GM18517 (cell line): Measurements from ENCODE around the gene CLASP1.
"Not testable (repeated sequence)": the region's sequence is repeated elsewhere in the genome, so short reads cannot be mapped to it uniquely, and the experiment has no call there.

Source experiments
- ATAC-seq: cut with Tn5 transposase; IDR thresholded peaks from one replicate; pipeline ENCODE4 v1.9.1; 2021; ENCODE audit warnings: mild to moderate bottlenecking, moderate library complexity; ENCODE audit not compliant: unreplicated experiment

The CLASP1 gene

DNA sequence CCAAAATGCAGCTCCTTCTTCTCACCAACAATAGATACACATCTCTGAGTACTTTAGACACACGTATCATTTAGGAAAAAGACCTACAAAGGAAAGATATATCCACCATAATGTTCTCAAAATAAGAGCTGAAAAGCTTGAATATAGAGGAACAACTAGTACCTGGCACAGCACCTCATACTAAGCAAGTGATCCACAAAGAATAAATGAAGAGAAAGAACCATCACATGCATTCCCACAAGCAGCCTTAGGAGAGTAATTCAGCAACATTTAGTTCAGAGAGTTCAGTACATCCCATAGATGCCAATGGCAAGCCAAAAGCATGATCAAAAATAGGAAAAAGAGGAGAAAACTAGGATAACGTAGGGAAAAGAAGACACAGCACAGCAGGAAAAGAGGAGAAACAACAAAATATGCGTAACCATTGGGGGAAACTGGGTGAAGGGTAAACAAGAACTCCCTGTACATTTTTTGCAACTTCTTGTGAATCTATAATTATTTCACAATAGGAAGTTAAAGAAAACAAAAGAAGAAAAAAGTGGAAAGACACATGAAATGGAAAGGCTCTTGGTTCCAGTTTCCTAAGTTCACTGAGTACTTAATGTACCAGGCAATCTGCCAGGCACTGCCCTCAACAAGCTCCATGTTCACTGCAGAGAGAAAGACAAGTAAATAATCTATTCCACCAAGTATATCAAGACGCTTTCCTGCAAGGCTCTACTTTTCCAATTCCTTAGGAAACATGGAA is 22.3 kb downstream of the CLASP1 start:
- ATAC-seq: no peak

DNA sequence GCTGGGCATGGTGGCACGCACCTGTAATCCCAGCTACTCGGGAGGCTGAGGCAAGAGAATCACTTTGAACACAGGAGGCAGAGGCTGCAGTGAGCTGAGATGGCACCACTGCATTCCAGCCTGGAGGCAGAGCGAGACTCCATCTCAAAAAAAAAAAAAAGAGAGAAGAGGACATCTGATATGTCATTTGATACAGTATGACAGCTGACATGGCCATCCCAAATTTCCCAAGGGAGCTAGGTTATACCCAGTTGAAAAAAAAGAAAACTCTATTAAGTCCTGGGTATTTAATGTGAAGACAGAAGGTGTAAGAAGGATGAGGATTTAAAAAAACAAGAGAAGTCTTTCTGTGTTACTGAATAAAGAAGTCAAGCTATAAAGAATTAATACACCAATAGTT is 23.3 kb downstream of the CLASP1 start:
- no peak for ATAC-seq

DNA sequence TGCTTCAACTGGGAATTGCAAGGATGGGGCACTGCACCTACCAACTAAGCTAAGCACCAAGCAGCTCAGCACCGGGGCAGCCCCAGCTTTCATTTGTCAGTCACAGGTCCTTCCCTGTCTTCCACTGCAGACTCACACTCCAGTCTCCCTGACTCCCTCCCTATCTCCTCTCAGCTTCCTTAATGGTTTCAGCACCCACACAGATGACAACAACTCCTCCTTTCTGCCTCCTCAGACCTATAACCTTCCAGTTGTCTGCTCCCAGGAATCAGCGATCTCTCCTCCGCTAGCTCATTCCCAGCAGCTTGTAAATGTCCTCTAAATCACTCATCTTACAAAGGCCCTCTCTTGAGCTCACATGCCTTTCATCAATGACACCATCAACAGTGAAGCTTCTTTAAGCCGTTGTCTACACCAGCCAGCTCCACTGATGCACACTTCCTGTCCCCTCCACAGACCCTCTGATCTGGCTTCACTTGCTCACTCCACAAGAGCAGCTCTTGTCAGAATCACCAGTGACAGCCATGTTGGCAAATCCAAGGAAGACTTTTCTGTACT is 32.1 kb downstream of the CLASP1 start:
- ATAC-seq: no peak

DNA sequence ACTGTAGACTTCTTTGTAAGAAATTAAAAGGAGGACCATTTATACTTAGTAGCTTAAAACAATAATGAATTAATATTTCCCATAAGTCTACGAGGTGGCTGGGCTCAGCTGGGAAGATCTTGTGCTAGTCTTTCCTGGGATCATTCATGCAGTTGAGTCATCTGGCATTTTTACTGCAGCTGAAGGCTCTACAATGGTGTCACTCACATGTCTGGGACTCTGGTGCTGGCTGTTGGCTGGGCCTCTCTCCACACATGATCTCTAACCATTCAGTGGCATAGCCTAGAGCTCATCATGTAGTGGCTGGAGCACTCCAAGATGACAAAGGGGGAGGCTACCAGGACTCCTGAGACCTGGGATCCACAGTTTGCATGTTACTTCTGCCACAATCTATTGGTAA is 35.5 kb downstream of the CLASP1 start:
- ATAC-seq: no peak

DNA sequence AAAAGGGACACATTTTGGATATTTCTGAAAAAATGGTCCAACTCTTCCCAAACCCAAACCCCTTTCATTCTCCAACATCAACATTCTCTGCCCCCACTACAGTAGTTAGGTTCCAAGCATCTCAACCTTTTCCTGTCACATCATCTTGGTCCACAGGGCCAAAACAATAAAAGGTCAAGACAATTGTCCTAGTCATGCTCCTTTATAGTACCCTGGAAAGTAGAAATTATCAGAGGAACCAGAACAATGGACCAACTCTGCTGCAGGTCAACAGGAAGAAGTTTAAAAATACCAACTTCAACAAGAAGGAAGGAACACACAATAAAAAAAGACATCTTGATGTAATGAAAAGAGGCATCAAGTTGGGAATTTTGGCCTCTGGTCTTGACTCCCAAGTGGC is 36.1 kb downstream of the CLASP1 start:
- ATAC-seq: no peak

DNA sequence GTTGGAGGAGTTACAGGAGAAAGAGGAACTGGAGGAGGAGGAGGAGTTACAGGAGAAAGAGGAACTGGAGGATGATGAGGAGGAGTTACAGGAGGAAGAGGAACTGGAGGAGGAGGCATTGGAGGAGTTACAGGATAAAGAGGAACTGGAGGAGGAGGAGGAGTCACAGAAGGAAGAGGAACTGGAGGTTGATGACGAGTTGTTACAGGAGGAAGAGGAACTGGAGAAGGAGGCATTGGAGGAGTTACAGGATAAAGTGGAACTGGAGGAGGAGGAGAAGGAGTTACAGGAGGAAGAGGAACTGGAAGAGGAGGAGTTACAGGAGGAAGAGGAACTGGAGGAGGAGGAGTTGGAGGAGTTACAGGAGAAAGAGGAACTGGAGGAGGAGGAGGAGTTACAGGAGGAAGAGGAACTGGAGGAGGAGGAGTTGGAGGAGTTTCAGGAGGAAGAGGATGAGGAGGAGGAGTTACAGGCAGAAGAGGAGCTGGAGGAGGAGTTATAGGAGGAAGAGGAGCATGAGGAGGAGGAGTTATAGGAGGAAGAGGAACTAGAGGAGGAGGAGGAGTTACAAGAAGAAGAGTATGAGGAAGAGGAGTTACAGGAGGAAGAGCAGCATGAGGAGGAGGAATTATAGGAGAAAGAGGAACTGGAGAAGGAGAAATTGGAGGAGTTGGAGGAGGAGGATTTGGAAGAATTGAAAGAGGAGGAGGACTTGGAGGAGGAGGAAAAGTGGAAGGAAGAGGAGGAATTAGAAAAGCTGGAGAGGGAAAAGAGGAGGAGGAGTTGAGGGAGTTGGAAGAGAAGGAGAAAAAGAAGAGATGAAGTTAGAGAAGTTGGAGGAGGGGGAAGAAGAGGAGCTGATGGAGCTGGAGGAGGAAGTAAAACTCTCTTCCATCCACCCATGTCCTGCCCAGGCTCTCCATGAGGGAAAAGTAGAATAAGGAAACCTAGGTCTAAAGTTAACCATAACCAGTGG is 37.2 kb downstream of the CLASP1 start:
- no peak for ATAC-seq

DNA sequence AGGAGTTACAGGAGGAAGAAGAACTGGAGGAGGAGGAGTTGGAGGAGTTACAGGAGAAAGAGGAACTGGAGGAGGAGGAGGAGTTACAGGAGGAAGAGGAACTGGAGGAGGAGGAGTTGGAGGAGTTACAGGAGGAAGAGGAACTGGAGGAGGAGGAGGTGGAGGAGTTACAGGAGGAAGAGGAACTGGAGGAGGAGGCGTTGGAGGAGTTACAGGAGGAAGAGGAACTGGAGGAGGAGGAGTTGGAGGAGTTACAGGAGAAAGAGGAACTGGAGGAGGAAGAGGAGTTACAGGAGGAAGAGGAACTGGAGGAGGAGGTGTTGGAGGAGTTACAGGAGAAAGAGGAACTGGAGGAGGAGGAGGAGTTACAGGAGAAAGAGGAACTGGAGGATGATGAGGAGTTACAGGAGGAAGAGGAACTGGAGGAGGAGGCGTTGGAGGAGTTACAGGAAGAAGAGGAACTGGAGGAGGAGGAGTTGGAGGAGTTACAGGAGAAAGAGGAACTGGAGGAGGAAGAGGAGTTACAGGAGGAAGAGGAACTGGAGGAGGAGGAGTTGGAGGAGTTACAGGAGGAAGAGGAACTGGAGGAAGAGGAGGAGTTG is 38.1 kb downstream of the CLASP1 start:
- ATAC-seq: not testable (repeated sequence)

DNA sequence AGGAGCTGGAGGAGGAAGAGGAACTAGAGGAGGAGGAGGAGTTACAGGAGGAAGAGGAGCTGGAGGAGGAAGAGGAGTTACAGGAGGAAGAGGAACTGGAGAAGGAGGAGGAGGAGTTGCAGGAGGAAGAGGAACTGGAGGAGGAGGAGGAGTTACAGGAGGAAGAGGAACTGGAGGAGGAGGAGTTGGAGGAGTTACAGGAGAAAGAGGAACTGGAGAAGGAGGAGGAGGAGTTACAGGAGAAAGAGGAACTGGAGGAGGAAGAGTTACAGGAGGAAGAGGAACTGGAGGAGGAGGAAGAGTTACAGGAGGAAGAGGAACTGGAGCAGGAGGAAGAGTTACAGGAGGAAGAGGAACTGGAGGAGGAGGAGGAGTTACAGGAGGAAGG is 38.8 kb downstream of the CLASP1 start:
- not testable (repeated sequence) for ATAC-seq

DNA sequence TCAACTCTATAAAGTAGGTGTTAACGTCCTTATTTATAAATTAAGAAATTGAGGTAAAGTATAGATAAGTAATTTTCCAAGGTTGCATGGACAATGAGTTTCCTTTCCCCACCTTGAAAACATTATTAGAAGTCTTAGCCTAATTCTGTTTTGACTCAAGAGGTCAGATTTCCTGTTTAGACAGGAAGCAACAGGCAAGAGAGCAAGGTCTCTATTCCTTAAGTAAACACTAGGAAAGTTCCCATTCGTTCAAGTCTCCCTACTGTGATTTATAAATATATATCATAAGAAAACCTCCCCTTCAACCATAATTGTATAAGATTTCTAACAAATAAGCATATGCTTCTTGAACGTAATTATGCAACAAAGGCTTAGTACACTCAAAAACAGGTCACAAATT is 40.3 kb downstream of the CLASP1 start:
- no peak for ATAC-seq

DNA sequence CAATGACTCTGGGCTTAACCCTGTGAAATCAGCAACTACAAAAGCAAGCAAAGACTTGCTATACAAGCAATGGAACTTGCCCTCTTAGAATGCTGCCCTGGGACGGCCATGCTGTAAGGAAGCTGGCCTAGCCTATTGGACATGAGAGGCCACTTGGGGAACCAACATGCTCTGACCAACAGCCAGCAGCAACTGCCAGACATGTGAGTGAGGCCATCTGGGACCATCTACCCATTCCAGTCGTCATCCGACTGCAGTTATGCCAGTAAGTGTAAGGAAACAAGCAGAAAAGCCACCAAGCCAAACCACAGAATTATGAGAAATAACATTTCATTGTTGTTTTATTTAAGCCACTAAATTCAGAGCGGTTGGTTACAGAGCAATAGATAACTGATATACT is 40.9 kb downstream of the CLASP1 start:
- no peak for ATAC-seq

DNA sequence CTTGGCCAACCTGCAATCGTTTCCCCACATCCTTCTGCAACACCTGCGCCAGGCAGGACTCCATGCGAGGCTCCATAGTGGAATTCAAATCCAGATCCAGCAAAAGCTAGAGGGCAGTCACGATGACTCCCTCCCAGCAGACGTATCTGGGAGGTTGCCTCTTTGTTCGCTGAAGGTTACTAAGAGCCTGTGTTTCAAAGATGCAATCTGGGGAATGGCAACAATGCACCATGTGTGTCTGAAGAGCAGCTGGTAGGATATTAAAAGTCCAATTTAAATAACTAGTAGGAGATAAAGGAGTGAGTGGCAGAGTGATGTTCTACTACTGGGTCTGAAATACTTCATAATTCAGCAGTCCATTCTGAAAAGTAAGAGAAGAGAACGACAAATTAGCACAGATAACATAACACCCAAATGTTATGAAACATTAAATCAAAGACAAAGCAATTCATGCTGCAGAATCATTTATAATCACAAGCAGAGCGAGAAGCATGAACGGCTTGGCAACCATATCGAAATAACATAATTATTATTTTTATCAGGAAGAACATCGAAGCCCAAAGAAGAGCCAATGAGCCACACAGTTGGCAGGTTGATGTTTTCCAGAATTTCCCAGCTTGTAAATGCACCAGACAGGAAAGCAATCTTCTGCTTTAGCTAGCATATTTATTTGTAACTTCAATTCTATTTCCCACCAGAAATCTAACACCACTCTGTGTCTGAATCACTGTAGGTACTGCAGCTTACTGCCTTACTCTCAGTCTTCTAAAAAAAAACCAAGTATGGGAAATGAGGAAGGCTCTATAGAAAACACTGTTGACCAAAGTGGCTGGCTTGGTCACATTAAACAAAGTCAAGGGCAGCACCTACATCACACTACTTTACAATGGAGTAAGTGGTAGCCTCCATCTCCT is 43.2 kb downstream of the CLASP1 start:
- ATAC-seq: no peak

DNA sequence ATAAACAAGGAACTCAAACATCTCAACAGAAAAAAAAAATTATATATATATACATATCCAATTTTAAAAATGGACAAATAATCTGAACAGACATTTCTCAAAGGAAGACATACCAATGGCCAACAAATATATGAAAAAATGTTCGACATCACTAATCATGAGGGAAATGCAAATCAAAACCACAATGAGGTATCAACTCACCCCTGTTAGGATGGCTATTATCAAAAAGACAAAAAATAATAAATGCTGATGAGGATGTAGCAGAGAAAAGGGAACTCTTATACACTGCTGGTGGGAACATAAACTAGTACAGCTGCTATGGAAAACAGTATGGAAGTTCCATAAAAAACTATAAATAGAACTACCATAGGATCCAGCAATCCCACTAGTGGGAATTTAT is 46.1 kb downstream of the CLASP1 start:
- ATAC-seq: no peak

DNA sequence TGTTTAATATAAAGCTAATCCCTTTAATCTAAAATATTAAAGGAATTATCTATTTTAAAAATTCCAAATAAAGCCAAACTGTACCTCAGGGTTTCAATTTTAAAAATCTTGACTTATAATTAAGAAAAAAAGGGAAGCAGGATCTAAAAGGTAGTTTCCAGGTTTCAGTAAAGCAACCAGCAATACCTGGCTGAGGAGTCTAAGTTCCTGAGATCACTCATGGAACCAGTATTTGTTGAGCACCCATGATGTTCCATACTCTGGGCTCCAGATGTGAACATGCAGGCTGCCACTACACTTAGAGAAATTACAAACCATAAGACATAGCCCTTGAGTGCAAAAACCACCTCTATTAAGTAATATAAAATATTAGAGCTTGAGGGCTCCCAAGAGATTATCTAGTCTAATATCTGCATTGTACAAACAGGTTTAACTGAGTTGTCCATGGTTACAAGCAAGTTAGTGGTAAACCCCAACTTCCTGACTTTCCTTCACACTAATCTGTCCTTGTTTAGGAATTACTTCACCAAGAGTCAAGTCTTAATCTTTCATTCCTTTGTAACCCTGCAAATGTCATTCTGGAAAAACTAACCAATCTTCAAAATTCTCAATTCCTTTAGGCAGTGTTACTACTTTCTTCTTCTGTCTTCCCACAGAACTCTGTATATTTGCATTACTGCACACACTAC is 49.2 kb downstream of the CLASP1 start:
- peak; percentile 44 for ATAC-seq

DNA sequence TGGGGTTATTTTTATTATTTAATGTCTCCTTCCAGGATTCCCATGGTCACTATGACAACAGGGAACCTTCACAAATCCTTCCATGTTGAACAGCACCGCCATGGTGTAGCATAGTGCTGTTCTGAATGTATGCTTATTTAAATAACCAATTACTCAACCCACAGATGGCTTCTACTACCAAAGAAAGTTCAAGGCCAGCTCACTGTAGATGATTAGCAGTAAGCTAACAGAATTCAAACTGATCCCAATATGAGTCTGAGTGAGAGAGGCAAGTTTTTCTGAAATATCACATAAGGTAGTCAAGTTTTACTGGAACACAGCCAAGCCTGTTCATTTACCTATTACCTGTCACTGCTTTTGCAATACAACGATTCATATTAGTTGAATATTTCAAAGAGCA is 51.2 kb downstream of the CLASP1 start:
- ATAC-seq: no peak

DNA sequence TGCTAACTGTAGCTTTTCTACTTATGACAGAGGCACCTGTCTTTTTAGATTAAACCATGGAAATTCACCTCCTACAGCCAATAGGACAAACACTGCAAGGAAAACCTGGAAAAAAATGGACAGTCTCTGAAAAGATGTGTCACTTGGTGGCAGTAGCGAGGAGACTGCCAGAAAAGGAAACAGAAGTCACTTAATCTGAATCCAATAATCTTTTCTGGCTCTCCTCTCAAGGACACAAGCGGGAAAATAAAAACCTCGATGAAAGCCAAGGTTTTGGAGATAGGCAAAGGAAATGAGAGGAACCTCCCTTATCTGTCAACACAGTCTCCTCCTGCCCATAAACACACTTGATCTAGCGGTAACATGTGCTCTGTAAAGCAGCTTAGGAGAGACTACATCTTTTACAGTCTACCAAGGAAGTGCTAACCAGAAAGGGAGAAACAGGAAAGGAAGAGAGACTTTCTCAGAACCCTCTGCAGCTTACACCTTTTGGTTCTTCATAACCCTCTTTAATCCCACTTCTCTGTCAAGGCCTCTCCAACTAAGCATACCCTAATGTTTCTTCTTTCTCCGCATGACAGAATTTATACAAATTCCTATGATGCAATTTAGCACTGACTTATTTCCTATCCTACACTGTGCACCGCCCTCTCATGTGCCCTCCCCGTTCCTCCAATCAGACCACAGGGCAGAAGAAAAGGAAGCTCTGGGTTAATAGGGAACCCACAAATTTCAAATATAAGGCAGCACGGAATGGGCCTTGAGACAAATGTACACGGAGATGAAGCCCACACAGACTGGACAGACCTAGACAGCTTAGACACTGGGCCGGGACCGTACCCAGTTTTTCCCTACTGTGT is 52.8 kb downstream of the CLASP1 start:
- ATAC-seq: peak; percentile 64

DNA sequence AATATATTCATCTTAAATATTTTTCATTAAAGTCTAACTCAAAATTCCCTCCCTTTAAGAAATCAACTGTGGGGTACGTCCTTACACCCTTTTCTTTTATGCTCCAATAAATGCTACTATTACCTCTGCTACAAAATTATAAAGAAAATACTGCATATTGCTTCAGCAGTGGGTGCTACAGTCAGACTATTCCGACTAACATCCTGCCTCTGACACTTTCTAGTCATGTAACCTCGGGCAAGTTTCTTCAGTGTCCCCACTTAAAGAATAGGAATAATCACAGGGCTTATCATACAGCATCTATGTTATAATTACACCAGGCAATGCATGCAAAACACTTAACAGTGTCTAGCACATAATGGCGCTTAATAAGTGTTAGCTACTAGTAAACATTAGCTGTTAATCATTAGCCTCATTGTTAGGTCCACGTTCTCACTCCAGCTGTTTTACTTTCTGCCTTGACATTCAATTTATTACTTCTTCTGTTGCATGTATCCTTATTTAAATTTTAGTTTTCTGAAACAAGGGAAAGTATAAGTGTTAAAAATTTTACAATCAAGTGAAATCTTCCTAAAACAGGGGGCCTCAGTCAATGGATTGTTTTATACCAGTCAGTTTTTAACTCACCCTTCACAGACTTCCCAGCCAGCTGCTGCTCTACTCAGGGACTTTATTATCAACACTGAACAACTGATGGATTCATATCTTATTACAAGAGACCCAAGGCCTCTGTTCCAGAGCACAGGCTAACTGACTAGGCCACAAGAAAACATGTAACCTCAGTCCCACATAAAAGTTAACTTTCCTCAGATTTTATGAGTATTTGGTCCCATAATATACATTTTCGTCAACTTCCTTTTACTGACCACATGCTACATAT is 54.0 kb downstream of the CLASP1 start:
- ATAC-seq: peak; percentile 35

DNA sequence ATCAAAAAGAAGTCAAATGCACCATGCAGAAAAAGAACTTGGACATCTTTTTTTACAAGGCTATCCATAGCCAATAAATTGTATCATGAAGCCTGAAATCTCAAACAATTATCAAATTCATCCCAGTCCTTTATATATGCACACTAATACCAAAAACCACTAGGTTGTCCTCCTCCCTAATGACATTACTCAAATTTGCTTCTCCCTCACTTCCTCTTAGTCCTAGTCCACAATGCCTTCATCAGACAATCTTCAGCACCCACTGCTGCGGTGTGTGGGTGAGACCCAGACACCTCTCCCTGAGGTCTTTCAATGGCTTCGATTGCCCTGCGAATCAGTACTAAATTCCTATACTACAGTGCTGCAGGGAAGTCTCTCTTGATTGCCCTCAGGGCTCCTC is 58.1 kb downstream of the CLASP1 start:
- ATAC-seq: no peak

DNA sequence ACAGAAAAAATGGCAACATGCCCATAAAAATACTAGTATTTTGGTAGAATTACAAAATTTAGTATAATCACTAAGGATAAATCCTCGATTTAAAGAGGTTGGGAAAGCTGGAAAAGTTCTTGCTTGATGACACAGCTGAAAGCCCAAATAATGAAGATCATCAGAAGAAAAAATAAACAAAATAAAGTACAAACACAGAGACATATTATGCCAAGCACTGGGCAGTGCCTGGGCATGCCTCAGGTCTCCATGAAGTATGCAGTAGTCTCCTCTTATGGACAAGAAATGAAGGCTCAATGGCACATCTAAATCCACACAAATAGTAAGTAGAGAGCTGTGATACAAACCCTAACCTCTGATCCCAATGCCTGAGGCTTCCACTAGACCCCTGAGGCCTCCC is 60.9 kb downstream of the CLASP1 start:
- no peak for ATAC-seq
